GM21390 (cell line): Measurements from ENCODE around the gene DGCR2.

Experiments used
- ATAC-seq: cut with Tn5 transposase; IDR thresholded peaks from one replicate; pipeline ENCODE4 v1.9.1; 2021; ENCODE audit not compliant: unreplicated experiment

The DGCR2 gene

DNA sequence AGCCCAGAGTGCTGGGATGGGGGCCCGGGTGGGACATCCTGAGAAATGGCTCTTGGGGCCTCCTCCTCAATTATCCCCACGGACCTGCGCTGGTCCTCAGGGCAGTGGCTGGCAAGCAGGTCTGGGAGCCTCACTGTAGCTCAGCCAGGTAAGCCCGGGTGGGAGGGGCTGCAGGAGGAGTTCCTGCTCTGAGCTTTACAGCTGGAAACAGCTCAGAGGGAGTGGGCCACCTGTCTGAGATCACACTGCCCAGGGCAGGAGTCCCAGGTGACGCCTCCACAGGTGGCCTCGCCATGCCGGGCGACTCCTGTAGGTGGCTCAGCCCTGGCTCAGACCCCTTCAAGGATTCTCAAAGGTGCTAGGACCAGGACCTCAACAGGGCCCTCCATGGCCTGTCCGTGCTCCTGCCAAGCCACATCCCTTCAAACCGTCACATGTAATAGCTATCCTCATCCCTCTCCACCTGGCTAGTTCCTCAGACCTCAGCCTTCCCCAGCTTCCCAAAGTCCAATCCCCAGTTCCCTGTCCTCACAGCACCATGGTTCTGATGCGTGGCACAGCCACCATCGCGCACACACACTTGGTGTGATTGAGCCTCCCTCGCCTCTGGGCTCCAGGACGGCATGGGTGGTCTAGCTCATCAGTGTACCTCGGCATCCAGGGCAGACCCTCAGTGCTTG, 5.3 kb upstream of the DGCR2 start:
- no peak for ATAC-seq

DNA sequence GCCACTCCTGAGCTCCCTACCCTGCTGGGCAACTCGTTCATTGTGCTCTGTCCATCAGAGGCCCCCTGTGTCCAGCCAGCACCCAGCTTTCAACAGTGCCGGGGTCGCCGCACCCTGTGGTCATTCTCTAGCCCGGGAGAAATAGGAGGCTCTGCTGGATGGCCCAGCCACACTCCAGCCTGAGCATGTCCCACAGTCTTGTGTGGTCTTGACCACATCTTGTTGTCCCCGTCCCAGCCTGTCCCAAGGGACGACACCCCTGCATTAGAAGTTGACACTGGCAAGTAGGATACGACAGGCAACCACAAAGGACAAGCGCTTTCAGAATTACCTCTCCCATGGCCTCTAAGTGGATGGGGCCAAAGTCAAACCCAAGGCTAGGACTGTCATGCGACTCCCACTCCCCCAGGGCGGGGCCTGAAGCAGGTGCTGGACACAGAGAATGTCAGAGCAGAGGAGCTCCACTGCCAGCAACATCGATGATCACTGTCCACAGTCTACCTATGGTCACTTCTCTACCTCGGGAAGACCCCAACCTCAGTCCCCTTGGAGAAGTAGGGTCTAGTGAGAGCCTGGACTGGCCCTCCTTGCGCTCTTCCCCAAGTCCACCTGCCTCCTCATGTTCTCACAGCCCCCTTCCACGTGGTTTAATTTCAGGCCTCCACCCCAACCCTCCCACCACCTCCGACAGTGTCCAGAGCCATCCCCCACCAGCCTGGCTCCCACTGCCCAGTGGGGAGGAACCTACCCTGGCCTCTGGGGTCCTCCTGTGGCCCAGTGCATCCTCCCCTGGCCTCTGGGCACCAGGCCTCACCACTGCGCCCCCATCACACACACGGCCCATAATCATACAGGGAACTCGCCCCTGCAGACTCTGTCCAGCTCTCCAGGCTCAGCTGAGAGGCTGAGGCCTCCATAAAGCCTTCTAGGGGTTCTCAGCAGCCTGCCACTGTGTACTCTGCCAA, 4.4 kb upstream of the DGCR2 start:
- ATAC-seq = no peak

DNA sequence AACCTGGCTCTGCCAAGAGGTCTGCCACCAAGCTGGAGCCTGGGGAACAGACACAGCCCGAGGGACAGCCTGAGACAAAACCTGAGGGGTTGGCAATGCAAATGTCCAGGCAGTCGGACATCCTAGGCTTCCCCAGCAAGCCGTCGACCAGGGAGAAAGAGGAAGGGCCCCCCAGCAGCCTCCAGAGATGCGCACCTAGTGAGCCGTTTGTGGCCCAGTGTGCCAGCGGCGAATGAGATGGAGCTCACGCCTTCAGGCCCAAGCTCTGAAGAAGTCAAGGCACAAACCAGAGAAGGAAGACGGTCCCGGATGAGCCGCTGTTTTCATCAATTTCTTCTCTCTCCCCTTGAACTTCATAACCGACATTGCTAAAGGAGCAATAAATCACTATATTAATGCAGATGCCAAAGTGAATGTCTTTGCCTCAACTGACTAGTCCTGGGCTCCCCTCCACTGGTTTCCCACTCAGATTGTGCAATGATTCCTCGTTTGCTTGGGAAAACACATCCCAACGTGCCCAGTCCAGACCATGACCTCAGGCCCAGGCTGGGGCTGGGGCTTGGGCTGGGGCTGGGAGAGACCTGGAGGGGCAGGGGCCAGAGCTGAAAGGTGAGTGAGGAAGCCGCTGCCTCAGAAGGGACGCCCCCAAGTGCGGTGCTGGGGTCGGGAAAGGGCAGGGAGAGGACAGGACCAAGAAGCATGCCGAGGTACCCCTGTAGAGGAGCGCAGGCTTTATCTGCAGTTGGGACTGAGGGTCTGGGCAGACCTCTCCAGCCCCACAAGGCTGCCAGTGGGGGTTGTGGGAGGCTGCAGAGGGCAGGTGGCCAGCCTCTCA, 3.5 kb upstream of the DGCR2 start:
- ATAC-seq = no peak

DNA sequence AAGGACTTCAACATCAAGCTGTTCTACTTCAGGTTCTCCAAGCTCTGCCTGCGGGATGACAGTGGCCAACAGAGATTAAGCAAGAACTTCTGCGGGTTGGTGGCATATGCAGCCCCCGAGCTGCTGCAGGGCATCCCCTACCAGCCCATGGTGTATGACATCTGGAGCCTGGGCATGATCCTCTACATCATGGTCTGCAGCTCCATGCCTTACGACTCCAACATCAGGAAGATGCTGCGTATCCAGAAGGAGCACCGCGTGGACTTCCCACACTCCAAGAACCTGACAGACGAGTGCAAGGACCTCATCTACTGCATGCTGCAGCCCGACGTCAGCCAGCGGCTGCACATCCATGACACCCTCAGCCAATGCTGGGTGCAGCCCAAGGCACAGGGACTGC, 2.8 kb upstream of the DGCR2 start:
- no peak for ATAC-seq

DNA sequence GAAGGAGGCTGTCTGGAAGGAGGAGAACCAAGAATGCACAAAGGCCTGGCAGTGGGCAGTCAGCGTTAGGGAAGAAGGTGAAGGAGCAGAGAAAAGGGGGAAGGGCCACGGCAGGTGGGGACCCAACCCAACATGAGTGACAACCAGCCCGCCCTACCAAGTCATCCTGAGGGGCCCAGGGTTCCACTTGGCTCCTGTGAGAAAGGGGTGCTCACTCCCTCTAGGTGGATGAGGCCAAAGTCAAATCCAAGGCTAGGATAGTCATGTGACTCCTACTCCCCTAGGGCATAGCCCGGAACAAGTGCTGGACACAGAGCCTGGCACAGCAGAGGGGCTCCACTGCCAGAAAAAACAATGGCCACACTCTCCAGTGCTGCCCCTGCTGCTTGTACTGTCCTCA, 2.2 kb upstream of the DGCR2 start:
- no peak for ATAC-seq

DNA sequence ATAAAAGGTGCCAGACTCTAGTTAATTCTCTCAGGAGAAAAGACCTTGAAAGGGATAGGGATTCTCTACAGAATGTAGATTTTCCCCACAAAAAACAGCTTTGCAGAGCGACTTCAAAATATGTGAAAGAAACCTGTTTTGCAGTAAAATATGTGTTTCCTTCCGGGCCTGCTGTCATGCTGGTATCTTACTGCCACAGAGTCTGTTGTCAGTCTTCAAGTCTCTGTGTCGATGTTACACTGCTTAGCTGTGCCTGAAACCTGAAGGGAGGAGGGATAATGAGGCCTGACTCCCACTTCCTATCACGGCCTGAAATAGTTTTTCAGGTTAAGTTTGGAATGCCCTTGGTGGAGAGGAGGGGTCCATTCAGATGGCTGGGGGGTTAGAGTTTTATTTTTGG, 1.7 kb upstream of the DGCR2 start:
- no peak for ATAC-seq

DNA sequence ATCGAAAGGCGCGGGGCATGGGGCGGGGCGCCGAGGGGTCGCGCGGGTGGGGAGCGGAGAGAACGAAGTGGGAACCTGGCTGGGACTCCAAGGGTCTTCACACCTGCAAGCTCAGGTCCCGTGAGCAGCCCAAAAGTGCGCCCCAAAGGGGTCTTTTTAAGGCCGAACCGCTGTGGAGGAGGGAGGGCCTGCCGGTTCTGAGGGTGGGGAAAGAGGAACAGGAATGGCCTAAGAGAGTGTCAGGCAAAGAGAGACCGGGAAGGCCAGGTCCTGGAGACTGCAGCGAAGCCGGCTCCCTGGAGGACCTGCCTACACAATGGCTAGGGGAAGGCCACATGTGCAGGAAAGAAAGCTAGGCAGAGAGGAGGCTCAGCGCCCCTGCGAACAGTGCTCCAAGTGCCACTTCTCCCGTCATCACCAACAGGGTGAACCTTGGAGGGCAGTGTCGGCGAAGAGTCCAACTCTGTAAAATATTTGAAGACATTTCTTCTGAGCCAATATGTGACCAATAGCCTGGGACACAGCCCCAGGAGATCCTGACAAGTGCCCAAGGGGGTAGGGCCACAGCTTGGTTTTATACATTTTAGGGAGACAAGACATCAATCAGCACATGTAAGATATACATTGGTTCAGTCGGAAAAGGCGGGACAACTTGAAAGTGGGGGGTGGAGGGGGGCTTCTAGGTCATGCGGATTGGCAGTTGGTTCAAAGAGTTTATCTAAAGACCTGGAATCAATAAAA, 710 bp upstream of the DGCR2 start:
- ATAC-seq = peak; percentile 5

DNA sequence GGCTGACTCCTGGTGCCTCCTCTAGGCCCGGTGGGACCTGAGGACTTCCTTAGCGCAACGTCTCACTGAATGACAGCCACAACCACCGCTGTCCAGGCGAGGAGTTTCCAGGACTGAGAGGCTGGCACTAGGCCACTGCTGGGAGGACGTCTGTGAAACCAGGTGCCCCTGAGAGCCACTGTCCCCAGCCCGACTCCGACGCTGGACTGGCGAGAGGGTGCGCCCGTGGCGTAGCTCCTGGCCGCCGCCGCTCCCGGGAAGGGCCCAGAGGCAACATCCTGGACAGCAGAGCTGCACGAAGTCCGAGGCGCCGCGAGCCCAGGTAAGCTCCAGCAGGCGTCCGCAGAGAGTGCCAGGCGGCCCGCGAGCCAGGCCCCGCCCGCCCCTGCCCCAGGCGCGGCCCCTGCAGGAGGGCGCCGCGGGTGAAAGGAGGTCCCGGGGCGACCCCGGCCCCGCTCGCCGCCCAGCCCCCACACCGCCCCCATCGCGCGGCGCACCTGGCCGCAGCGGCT, 525 bp downstream of the DGCR2 start:
- ATAC-seq = no peak

DNA sequence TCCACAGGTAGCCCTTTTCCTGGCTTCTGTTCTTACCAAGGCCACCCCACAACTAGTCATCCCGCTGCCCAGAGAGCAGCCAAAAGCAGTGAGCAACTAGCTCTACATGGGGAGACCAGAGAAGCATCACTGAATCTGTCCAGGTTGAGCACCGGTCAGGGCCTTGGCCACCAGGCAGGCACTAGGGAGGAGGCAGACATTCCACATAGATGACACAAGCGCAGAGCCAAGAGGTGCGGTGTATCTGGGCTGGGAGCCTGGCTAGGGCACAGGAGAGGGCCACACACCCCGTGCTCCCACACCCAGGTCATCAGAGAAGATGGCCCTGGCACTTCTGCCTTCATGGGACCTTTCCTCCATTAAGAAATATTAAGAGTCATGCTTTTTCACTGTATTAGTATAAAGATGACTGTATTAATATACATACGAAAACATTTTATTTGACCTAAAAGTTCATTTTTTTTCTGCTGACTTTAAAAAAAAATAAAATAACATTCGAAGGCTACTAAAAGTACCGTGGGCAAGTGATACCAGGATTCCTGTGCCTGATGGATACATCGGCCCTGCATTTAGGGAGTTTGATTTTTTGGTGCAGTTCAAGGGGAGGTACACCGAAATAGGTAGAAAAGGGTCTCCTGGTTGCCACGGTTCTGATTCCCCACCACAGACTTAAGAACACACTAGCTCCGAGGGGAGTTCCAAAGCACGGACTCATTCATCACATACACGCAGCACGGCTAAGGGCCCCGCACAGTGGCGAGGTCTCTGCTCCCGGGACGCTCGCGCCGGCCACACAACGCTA, 1.2 kb downstream of the DGCR2 start:
- no peak for ATAC-seq

DNA sequence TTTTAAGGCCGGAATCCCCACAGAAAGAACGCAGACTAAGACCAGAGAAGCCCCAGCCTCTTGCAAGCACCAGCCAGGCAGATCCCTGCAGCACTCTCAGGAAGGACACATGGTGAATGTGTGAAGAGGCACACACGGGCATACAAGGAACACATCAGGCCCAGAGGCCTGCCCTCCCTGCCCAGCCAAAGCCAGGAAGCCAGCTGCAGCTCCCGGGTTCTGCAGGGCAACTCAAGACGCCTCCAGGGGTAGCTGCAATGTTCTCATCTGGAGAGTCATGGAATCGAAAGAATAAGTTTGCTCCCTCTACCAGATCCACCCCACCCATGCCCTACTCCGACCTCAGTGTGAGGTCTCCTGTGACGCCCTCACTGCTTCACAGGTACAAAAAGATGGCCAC, 2.3 kb downstream of the DGCR2 start:
- no peak for ATAC-seq

DNA sequence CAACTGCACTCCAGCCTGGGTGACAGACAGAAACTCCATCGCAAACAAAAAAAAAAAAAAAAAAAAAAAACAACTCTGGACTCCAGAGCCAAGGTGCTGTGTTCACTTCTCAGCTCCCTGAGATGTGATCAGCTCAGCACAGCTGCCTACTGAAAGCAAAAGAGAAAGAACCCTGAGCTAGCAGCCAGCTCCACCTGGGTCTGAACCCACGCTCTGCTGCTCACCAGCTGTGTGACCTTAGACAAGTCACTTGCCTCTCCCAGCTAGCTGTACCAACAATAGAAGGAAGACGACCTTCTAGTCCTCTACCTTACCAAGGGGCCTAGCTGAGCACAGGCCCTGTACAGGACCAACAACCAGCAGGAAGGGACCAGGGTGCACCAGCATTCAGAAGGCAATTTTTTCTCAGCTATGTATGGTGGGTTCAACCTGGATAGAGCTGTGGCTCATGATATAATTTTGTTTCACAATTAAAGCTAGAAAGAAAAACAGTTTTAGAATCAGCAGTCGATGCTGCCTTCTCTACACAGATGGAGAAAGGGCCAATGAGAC, 3.8 kb downstream of the DGCR2 start:
- peak; percentile 38 for ATAC-seq

DNA sequence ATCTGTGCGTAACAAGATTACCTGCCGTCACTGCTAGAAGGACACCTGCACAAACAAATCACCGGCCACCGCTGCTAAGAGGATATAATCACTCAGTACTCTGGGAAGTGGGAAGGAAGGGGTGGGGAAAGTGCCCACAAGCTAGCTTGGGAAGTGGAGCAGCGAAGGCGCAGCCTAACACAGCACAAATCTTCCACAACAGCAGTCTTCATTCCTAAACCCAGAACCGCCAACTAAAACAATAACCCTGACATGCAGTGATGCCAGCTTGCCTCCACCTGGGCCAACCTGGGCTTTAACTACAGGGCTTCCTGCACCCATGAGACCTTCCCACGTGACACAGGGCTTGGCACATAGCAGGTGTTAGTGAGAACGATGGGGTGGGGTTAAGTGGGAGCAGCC, 5.1 kb downstream of the DGCR2 start:
- no peak for ATAC-seq

DNA sequence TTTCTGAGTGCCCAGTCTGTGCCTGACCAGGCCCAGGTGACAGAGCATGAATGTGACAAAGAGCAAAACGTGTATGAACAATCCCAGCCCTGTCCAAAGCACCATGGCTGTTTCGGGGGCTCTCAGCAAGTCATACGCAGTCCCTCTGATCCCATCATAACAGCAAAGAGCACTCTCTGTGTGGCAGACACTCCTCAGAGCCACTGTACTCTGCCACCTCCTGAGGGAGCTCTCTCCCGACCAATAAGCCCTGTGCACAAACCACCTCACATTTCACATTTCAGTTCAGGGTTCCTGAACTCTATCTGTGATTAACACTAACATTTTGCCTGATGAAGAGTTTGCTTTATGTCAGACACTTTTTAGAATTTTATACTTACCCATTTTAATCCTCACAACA, 6.6 kb downstream of the DGCR2 start:
- ATAC-seq = no peak

DNA sequence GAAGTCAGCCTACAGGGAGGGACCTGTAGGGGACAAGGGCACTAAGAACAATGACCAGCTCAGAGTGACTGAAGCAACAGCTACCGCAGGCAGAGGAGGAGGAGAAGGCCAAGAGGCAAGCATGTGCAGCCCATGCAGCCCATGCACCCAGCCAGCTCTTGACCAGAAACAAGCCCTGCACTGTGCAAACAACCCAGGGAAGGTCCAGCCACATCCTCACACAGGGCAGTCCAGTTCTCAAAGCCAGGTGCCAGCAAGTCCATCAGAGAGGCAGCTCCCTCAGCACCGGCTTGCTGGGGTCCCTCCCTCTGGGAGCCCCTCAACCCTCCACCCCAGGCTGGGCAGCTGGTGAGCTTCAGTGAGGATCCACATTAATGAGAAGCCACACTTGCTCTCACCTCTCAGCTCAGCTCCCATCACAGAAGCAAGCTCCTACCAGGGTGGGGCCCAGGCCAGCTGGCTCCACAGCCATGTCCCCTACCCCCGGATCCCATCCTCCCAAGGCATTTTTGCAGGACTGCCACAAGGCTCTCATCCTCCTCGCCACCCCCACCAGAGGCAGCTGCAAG, 7.1 kb downstream of the DGCR2 start:
- no peak for ATAC-seq

DNA sequence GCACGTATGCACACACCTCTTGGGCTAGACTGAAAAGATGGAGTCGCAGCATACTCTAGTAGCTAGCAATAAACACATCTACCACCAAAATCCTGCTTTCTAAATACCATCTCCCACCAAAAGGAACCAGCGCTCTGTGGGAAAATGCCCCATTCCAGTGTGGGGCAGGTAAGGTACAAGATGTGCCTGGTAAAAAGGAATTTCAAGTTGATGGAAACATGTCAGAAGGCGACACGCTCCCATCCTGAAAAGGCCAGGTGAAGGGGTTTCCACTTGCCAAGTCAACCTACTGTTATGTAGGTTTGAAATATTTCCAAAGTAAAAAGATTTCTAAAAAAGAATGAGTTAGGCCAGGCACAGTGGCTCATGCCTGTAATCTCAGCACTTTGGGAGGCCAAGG, 8.8 kb downstream of the DGCR2 start:
- no peak for ATAC-seq

DNA sequence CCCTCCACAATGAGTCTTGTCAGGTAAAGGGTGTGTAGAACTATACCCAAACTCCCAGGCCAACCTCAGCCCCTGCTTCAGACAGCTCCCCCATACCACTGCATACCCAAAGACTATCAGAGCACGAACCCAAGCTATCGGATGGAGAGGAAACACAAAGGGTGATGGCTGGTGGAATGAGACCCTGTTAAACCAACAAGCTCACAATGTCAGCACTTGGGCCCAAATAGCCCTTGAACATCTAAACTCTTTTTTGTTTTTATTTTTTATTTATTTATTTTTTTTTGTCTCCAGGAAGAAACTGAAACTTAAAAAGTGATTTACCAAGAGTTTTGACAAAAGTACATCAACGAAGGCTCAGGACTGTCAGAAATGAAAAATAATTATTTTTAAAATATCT, 10.6 kb downstream of the DGCR2 start:
- no peak for ATAC-seq

DNA sequence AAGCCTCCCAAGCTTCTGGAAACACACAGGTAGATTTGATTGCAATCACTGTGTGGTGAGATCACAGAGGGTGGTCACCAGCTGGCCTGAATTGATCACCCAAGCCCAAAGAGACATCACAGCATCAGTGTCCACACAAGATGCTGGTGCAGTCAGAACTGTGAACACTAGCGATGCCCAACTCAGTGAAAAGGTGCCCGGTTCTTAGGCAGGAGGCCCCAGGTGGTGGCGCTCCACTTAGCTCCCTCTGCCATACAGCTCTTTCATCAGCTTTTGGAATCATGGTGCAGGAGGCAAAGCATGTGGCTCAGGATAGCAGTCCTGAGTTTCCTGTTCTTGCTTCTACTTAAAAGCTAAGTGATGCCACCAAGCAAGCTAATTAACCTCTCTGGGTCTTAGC, 11.1 kb downstream of the DGCR2 start:
- ATAC-seq = no peak

DNA sequence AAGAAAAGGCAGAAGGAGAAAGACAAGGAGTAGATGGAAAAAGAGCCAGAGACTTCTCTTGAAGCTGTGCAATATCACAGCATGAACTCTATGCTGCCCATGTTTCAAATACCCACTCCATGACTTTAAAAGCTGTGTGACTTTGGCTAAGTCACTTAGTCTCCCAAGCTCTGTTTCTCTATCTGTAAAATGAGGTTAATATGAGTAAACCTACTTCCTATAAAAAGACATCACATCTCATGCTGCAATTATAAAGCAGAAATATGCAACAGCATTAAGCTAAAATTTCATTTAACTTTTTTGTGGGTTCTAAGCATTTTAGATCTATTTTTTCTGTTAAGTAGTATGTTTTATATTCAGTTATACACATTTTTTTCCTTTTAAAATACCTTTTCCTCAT, 11.6 kb downstream of the DGCR2 start:
- ATAC-seq = no peak

DNA sequence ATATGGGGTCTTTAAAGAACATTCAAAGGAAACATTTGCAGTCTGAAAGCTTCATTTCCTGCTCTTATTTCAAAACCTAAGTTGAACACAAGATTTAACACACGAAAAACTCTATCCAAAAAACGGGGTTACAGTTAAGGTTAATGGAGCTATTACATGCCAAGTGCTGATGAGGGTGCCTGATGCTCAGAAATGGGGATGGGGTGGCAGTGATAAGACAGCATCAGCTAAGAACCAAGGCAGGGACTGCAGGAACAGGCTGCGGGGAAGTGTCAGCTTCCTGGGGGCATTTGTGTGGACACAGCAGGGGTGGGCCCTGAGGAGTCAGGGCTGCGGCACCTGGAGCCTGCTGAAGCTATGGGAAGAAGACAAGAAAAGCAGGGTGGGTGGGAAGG, 12.2 kb downstream of the DGCR2 start:
- no peak for ATAC-seq
